GM19240 (cell line): ENCODE measurements around the gene TYROBP.
"Not testable (repeated sequence)": the region's sequence is repeated elsewhere in the genome, so short reads cannot be mapped to it uniquely, and the experiment has no call there.

ENCODE experiments used
- DNase-seq: peaks from one replicate; pipeline ENCODE4 v3.0.0; 2011; ENCODE audit warnings: low spot score; ENCODE audit not compliant: insufficient read length

The TYROBP gene

GRCh38 chr19:35908010-35908441 is at the start of gene TYROBP:
Gene TYROBP (minus strand): TSS chr19:35908295. CDS start chr19:35908228, 67 bp downstream.
- DNase-seq: no peak

GRCh38 chr19:35957411-35957810 is 49.3 kb upstream of the TYROBP start:
- not testable (repeated sequence) for DNase-seq

GRCh38 chr19:35955881-35956634 is 48.0 kb upstream of the TYROBP start:
- no peak for DNase-seq

GRCh38 chr19:35949131-35949530 is 41.0 kb upstream of the TYROBP start:
- DNase-seq: no peak

DNA sequence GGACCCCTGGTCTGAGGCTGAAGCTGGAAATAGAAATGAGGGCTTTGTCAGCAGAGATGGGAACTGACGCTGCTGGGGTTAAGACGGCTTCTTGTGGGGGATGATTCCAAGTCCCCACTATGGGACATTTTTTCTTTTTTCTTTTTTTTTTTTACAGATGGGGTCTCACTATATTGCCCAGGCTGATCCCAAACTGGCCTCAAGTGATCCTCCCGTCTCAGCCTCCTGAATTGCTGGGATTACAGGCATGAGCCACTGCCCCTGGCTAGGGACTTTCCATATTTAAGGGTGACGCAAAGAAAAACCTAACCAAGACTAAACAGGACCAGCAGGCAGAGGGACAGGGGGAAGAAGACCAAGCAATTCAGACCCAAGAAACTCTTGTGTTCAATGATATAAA is 38.1 kb upstream of the TYROBP start:
- no peak for DNase-seq

DNA sequence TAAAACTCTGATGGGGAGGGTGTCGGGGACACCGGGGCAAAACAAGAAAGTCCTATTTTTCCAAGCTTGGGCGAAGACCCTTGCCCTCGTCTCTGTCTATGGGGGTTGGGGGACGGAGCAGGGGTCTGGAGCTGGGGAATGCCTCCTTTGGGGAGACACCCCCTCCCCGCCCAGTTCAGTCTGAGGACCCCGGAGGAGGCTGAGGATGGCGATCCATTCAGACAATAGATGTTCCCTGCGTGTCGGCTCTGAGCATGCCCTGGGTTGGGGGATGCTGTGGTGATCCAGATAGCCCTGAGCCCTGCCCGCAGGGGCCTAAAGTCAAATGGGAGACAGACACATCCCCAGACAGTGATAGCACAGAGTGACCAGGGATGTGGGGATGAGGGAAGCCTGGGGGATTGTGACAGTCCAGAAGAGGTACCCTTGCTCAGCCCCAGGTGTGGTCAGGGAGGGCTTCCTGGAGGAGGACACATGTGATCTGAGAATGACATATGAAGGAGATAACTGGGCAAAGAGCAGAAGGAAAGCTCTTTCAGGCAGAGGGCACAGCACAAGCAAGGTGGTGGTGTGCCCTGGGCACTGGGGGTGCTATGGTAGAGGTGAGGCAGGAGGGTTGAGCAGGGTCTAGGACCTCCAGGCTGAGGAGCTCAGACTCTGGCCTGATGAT is 37.2 kb upstream of the TYROBP start:
- DNase-seq: no peak

DNA sequence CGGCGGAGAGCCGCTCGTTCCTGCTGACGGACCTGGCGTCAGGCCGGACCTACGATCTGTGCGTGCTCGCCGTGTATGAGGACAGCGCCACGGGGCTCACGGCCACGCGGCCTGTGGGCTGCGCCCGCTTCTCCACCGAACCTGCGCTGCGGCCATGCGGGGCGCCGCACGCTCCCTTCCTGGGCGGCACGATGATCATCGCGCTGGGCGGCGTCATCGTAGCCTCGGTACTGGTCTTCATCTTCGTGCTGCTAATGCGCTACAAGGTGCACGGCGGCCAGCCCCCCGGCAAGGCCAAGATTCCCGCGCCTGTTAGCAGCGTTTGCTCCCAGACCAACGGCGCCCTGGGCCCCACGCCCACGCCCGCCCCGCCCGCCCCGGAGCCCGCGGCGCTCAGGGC is 36.5 kb upstream of the TYROBP start:
- no peak for DNase-seq

DNA sequence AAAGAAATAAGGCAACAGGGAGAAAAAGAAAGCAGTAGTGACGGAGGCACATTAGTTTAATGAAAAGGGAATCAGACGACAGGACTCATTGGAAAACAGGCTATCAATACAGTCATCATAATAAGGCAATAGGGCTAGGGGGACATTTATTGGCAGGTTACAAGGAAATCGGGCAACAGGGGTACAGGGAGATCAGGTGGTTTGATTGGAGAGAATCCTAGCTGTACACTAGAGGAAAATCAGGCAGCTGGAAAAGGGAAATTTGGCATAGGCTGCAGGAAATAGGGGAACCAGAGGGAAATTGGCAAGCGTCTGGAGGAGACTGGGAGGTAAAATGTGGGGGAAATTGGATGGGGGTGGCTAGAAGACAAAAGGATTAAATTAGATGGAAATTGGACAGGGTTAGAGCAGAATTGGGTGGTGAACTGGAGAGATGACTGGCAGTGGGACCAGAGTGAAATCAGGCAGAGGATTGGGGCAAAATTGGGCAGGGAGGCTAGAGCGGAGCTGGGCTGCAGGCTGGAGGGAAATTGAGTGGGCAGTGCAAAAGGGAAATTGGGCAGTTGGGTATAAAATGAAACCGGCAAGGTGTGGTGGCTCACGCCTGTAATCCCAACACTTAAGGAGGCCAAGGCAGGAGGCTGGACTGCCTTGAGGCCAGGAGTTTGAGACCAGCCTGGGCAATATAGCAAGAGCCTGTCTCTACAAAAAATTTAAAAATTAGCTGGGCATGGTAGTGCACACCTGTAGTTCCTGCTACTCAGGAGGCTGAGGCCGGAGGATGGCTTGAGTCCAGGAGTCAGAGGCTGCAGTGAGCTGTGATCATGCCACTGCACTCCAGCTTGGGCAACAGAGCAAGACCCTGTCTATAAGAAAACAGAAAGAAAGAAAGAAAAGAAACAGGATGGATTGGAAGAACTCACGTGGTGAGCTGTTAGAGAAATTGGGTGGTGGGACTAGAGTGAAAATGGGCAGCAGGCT is 35.5 kb upstream of the TYROBP start:
- DNase-seq: no peak

- DNase-seq: no peak
Measured at GRCh38 chr19:35942235-35942634, 34.1 kb upstream of the TYROBP start.

DNA sequence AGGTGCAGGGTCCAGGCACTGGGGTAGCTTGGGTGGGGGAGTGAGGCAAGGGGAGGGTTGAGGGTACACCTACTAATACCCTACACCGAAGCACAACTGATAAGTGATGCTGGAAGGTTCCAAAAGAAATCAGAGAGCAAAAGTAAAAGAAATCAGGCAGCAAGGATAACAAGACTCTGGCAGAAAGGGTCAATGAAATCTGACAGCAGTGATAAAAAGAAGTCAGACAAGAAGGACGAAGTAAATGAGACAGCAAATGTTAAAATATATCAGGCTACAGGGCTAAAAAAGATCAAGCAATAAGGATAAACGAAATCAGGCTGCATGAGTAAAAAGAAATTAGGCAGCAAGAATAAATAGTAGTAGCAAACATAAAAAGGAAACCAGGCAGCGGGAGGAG is 32.7 kb upstream of the TYROBP start:
- no peak for DNase-seq

- no peak for DNase-seq
Measured at GRCh38 chr19:35940078-35940775, 32.1 kb upstream of the TYROBP start.

DNA sequence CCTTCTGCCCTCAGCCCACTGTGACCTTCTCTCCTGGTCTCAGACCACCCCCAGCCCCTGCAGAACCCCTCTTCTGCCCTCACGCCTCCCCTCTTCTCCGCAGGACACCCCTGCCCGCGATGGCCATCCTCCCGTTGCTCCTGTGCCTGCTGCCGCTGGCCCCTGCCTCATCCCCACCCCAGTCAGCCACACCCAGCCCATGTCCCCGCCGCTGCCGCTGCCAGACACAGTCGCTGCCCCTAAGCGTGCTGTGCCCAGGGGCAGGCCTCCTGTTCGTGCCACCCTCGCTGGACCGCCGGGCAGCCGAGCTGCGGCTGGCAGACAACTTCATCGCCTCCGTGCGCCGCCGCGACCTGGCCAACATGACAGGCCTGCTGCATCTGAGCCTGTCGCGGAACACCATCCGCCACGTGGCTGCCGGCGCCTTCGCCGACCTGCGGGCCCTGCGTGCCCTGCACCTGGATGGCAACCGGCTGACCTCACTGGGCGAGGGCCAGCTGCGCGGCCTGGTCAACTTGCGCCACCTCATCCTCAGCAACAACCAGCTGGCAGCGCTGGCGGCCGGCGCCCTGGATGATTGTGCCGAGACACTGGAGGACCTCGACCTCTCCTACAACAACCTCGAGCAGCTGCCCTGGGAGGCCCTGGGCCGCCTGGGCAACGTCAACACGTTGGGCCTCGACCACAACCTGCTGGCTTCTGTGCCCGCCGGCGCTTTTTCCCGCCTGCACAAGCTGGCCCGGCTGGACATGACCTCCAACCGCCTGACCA is 31.4 kb upstream of the TYROBP start:
- DNase-seq: no peak

GRCh38 chr19:35938282-35939224 is 30.5 kb upstream of the TYROBP start:
- DNase-seq: no peak

DNA sequence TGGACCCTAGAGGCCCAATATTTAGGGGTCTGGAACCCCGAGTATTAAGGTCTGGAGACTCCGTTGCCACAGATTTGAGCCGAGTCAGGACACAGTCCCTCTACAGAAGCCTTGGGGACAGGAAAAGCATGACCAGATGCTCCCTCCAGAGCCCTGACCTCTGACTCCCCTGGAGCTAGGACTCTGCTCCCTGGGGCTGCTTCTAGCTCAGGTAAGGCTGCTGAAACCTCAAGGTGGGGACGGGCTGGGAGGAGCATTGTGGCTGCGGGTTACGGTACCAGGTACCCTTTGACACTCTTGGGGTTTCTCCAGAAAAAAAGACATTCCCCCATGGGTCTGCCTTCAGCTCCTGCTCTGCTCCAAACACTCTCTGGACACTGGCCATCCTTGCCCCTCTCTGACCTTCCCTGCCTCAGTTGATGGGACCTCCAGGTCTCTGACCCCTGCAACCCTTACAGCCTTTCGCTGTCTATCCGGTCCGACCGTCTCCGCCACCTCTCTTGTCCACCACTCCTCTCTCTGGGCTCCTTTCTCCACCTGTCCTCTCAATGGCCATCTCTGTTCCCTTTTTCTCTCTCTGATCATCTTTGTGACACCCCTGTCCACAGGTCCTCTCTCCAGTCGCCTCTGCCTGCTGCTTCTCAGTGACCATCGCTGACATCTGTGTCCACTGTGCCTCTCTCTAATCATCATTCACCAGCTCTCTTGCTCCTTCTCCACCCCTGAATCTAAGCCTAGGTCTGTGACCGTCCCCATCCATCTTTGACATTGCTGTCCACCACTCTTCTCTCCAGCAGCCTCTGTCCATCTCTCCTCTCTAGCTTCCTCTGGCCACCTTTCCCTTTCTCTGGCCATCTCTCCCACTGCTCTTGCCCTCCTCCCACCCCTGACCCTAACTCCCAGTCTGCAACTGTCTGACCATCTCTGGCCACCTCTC is 29.5 kb upstream of the TYROBP start:
- DNase-seq: no peak

DNA sequence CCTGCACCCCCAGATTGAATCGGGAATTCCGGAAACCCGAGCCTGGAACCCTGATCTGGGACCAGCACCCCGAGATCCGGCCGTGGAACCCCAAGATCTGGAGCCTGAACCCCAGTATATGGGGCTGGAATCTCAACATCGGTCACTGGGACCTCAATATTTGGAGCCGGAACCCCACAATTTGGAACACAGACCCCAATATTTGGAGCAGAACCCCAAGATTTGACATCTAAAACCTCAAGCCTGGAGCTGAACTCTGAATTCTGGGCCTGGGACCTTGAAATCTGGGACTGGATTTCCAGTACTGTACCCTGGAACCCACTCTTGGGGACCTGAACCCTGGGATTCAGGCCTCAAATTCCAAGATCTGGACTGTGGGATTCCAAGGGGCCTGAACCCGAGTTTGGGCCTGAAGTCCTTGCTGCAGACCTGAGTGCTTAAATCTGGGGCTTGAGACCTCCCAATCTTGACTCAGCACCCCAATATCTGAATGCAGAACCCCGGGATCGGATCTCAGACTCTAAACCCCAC is 28.7 kb upstream of the TYROBP start:
- DNase-seq: no peak

DNA sequence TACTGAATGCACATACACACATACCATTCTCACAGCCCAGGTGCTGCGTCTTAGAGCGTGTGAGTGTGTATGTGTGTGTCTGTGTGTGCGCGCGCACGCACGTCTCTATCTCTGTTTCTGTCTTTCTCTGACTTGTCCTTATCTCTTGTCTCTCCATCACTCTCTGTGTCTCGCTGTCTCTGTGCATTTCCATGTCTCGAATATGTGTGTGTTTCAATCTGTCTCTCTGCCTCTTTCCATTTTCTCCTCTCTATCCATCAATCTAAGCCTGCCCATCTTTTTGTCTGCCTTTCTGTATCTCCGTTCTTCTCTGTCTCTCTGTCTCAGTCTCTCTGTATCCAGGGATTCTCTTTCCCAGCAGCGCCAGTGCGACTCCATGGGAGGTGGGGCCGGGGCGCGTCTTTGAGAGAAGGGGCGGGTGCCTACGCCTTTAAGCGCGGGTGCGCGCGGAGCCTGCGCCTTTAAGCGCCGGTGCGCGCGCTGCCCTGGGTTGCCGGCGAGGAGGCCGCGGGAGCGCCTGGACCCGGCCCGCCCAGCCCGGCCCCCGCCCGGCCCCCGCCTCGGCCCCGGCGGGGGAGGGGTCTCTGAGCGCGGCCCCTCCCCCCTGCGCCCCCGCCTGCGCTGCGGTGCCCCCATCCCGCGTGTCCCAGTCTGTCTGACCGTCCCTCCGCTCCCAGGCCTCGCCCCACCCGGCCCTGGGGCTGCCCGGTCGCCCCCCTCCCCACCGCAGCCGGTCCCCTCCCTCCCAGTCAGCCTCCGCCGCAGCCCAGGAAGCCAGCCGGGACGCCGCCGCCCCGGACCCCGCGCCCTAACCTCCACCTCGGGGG is 28.0 kb upstream of the TYROBP start, which contains the start of gene LRFN3:
TSS of gene LRFN3 (plus strand) at position 464 of the 827 bp plus-strand sequence. CDS start 3,052 bp downstream, outside the sequence.
- DNase-seq: no peak
